GM10847 (cell line): ENCODE measurements around the gene NPIPA2.
"Not testable (repeated sequence)": the region's sequence is repeated elsewhere in the genome, so short reads cannot be mapped to it uniquely, and the experiment has no call there.

ENCODE experiments used
- POLR2A ChIP-seq: IDR thresholded peaks from 2 replicates; pipeline ENCODE4 v1.6.1; 2011; ENCODE audit not compliant: insufficient read length; ENCODE audit errors: extremely low read depth

Gene NPIPA2

DNA sequence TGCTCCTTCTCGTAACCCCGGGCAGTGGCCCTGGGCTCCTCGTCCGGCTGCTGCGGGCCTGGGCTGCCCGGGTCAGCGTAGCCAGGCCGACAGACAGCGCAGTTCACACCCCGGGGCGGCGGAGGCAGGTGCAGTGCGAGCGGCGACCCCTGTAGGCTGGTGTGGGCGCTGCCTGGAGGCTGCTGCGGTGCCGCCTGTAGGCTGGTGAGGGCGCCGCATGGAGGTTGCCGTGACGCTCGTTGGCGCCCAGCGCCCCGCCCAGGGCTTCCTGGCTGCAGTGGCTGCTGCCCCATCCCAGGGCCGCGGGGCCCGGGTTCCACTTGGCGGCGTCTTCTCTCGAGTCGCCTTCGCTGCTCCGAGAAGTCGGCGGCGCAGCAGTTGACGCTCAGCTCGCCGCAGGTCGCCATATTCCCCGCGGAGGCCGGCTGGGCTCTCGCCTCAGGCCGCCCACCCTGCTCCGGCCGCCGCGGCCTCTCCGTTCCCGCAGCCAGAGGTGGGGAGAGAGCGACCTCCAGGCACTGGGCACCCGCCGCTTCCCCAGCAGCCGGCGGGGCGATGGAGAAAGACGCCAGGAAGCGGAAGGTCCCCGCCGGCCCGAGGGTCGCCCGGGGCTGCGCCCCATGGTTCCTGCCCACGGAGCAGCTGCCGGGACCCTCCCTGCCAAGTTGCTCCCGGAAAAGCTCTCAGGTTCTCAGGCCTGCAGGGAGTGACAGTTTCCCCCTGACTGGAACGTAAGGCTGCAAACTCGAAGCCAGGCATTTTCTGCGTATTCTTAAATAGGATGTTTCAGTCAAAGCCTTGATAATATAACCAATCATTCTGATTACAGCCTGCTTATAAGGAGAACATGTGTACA is at the start of gene NPIPA2:
NPIPA2 (plus strand) TSS at position 261 of the 856 bp plus-strand sequence. CDS start 5,533 bp downstream, outside the sequence.
- TF ChIP-seq POLR2A = not testable (repeated sequence)

DNA sequence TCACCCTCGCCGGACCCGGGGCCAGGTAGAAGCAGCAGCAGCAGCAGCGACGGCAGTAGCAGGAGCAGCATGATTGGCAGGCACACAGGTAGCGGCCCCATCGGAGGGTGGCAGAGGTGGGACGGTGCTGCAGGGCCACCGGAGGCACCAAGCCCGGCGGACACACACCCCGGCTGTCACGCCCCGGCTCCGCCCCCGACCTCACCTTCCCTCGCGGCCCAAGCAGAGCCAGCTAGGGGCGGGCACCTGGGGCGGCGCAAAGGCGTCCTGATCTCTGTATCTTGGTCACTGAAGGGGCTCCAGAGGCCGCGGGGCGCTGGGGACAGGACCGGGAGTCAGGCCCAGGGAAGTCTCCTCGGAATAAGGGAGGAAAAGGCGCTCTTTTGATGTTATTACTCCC is 48.2 kb upstream of the NPIPA2 start, which contains the start of gene PLA2G10:
PLA2G10 (minus strand) TSS at position 180 of the 400 bp plus-strand sequence; CDS start at position 101, 79 bp downstream.
- TF ChIP-seq POLR2A = not testable (repeated sequence)

DNA sequence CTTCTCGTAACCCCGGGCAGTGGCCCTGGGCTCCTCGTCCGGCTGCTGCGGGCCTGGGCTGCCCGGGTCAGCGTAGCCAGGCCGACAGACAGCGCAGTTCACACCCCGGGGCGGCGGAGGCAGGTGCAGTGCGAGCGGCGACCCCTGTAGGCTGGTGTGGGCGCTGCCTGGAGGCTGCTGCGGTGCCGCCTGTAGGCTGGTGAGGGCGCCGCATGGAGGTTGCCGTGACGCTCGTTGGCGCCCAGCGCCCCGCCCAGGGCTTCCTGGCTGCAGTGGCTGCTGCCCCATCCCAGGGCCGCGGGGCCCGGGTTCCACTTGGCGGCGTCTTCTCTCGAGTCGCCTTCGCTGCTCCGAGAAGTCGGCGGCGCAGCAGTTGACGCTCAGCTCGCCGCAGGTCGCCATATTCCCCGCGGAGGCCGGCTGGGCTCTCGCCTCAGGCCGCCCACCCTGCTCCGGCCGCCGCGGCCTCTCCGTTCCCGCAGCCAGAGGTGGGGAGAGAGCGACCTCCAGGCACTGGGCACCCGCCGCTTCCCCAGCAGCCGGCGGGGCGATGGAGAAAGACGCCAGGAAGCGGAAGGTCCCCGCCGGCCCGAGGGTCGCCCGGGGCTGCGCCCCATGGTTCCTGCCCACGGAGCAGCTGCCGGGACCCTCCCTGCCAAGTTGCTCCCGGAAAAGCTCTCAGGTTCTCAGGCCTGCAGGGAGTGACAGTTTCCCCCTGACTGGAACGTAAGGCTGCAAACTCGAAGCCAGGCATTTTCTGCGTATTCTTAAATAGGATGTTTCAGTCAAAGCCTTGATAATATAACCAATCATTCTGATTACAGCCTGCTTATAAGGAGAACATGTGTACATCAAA is 38.9 kb upstream of the NPIPA2 start, which contains the start of gene NPIPA3:
NPIPA3 (plus strand) TSS at position 256 of the 856 bp plus-strand sequence. CDS start 5,533 bp downstream, outside the sequence.
- not testable (repeated sequence) for TF ChIP-seq POLR2A
